ENCODE data around the gene DCC. TPM values are rescaled to one million over a fixed set of nuclear protein-coding genes. Genes with fewer than 3 reads are reported as not detected.

Gene DCC
- total RNA-seq, 1 donor from 2014 or later, result not detected

- no peak for DNase-seq (ENCODE audit: low spot score)
- intact Hi-C loops (cut with DNase I), result no loop called here
Measured at GRCh38 chr18:52746986-52747385, 407.0 kb downstream of the DCC start.

GRCh38 chr18:52747869-52748268, 407.9 kb downstream of the DCC start:
- intact Hi-C loops (cut with DNase I), result no loop called here
- DNase-seq (ENCODE audit: low spot score), result no peak

GRCh38 chr18:52748343-52748742, 408.3 kb downstream of the DCC start:
- DNase-seq (ENCODE audit: low spot score), result no peak
- intact Hi-C loops (cut with DNase I), result no loop called here

GRCh38 chr18:52749542-52749941, 409.5 kb downstream of the DCC start:
- DNase-seq (ENCODE audit: low spot score), result no peak
- intact Hi-C loops (cut with DNase I), result no loop called here

GRCh38 chr18:52750995-52751394, 411.0 kb downstream of the DCC start:
- intact Hi-C loops (cut with DNase I), result no loop called here

GRCh38 chr18:52764316-52764715, 424.3 kb downstream of the DCC start:
- intact Hi-C loops (cut with DNase I), result no loop called here
- no peak for DNase-seq (ENCODE audit: low spot score)

More at GRCh38 chr18:52750995-52751394, 411.0 kb downstream of the DCC start:
- no peak for DNase-seq (ENCODE audit: low spot score)

- intact Hi-C loops (cut with DNase I), result no loop called here
Measured at GRCh38 chr18:52766002-52766545, 426.1 kb downstream of the DCC start.

GRCh38 chr18:52781113-52781512, 441.1 kb downstream of the DCC start:
- DNase-seq (ENCODE audit: low spot score), result no peak
- intact Hi-C loops (cut with DNase I), result no loop called here

More at GRCh38 chr18:52766002-52766545, 426.1 kb downstream of the DCC start:
- DNase-seq (ENCODE audit: low spot score), result no peak

GRCh38 chr18:52791321-52791720, 451.3 kb downstream of the DCC start:
- DNase-seq (ENCODE audit: low spot score), result no peak
- intact Hi-C loops (cut with DNase I), result no loop called here

GRCh38 chr18:52812834-52813233, 472.8 kb downstream of the DCC start:
- no peak for DNase-seq (ENCODE audit: low spot score)
- intact Hi-C loops (cut with DNase I), result no loop called here

GRCh38 chr18:52813635-52814416, 473.8 kb downstream of the DCC start:
- intact Hi-C loops (cut with DNase I), result no loop called here
- no peak for DNase-seq (ENCODE audit: low spot score)

GRCh38 chr18:52815651-52816050, 475.7 kb downstream of the DCC start:
- intact Hi-C loops (cut with DNase I), result no loop called here
- DNase-seq (ENCODE audit: low spot score), result no peak

- DNase-seq (ENCODE audit: low spot score), result no peak
- intact Hi-C loops (cut with DNase I), result no loop called here
Measured at GRCh38 chr18:52816121-52816520, 476.1 kb downstream of the DCC start.

GRCh38 chr18:52822160-52822559, 482.2 kb downstream of the DCC start:
- intact Hi-C loops (cut with DNase I), result no loop called here
- no peak for DNase-seq (ENCODE audit: low spot score)

GRCh38 chr18:52824126-52824525, 484.1 kb downstream of the DCC start:
- intact Hi-C loops (cut with DNase I), result no loop called here
- DNase-seq (ENCODE audit: low spot score), result no peak

GRCh38 chr18:52826994-52827393, 487.0 kb downstream of the DCC start:
- no peak for DNase-seq (ENCODE audit: low spot score)
- intact Hi-C loops (cut with DNase I), result no loop called here

- no peak for DNase-seq (ENCODE audit: low spot score)
- intact Hi-C loops (cut with DNase I), result no loop called here
Measured at GRCh38 chr18:52829320-52829719, 489.3 kb downstream of the DCC start.

- no peak for DNase-seq (ENCODE audit: low spot score)
- intact Hi-C loops (cut with DNase I), result no loop called here
Measured at GRCh38 chr18:52829876-52830405, 489.9 kb downstream of the DCC start.

GRCh38 chr18:52844323-52844722, 504.3 kb downstream of the DCC start:
- no peak for DNase-seq (ENCODE audit: low spot score)
- intact Hi-C loops (cut with DNase I), result no loop called here

- intact Hi-C loops (cut with DNase I), result no loop called here
- no peak for DNase-seq (ENCODE audit: low spot score)
Measured at GRCh38 chr18:52845036-52845435, 505.0 kb downstream of the DCC start.

- intact Hi-C loops (cut with DNase I), result no loop called here
- no peak for DNase-seq (ENCODE audit: low spot score)
Measured at GRCh38 chr18:52850031-52850560, 510.1 kb downstream of the DCC start.

Measured in cardiac septum (tissue), 1 donor.